HG02943 (cell line): Measurements from ENCODE around the gene INSIG1.

Source experiments
- ATAC-seq: cut with Tn5 transposase; IDR thresholded peaks from one replicate; pipeline ENCODE4 v1.9.1; 2021; ENCODE audit warnings: mild to moderate bottlenecking, low read depth, moderate library complexity; ENCODE audit not compliant: unreplicated experiment

The INSIG1 gene

GRCh38 chr7:155323001-155323638 lies 25.4 kb downstream of the INSIG1 start:
- ATAC-seq: no peak

- ATAC-seq: no peak
Observed at GRCh38 chr7:155324012-155324917, 26.6 kb downstream of the INSIG1 start.

- ATAC-seq: no peak
Observed at GRCh38 chr7:155324918-155325235, 27.2 kb downstream of the INSIG1 start.

GRCh38 chr7:155326385-155326784 lies 28.7 kb downstream of the INSIG1 start:
- no peak for ATAC-seq

GRCh38 chr7:155327590-155328320 lies 30.1 kb downstream of the INSIG1 start:
- no peak for ATAC-seq

- ATAC-seq: no peak
Observed at GRCh38 chr7:155329225-155329624, 31.5 kb downstream of the INSIG1 start.

- no peak for ATAC-seq
Observed at GRCh38 chr7:155331396-155331795, 33.7 kb downstream of the INSIG1 start.

- no peak for ATAC-seq
Observed at GRCh38 chr7:155333346-155334234, 35.9 kb downstream of the INSIG1 start.

- no peak for ATAC-seq
Observed at GRCh38 chr7:155336812-155337602, 39.3 kb downstream of the INSIG1 start.

GRCh38 chr7:155337946-155338631 lies 40.4 kb downstream of the INSIG1 start:
- no peak for ATAC-seq

GRCh38 chr7:155338632-155339320 lies 41.1 kb downstream of the INSIG1 start:
- ATAC-seq: no peak

- ATAC-seq: no peak
Observed at GRCh38 chr7:155339474-155339873, 41.8 kb downstream of the INSIG1 start.

GRCh38 chr7:155340071-155340531 lies 42.4 kb downstream of the INSIG1 start:
- ATAC-seq: no peak

GRCh38 chr7:155340721-155341120 lies 43.0 kb downstream of the INSIG1 start:
- no peak for ATAC-seq

- ATAC-seq: no peak
Observed at GRCh38 chr7:155341463-155341983, 43.8 kb downstream of the INSIG1 start.

- no peak for ATAC-seq
Observed at GRCh38 chr7:155342313-155342712, 44.6 kb downstream of the INSIG1 start.

- no peak for ATAC-seq
Observed at GRCh38 chr7:155343150-155343549, 45.5 kb downstream of the INSIG1 start.

- ATAC-seq: no peak
Observed at GRCh38 chr7:155343661-155344121, 46.0 kb downstream of the INSIG1 start.
